ENCODE data around the gene NCL. TPM values are rescaled to one million over a fixed set of nuclear protein-coding genes. Genes with fewer than 3 reads are reported as not detected.
"Not testable (repeated sequence)": the region's sequence is repeated elsewhere in the genome, so short reads cannot be mapped to it uniquely, and the experiment has no call there.

NCL gene
- total RNA-seq, 1 donor from 2014 or later, result 136 TPM

GRCh38 chr2:231409776-231410175 is 54.5 kb downstream of the NCL start:
- Histone ChIP-seq H3K36me3 (no peaks in the 10 kb centered on the region), H3K4me1 (peaks cover 0 to 11% of the 10 kb centered on the region in 2 donors), H3K4me3 (no peak overlapping the region), H3K27me3 (no peaks in the 10 kb centered on the region), H3K9me3 (no peaks in the 10 kb centered on the region), H3K27ac (no peak overlapping the region)
- intact Hi-C loops (cut with DNase I), result loop anchor here (5.0 kb wide), 2 partner anchors 182 to 357 kb away; no protein-coding TSS in a partner anchor
- no peak for DNase-seq (ENCODE audit: low spot score in 2 of 2)
- TF ChIP-seq CTCF (IDR thresholded peaks at IDR 0.05), result no peak

- H3K4me3 ChIP-seq; H3K27ac ChIP-seq; H3K9me3 ChIP-seq; intact Hi-C loops (cut with DNase I); H3K27me3 ChIP-seq; H3K36me3 ChIP-seq; DNase-seq (ENCODE audit: low spot score in 2 of 2): not testable (repeated sequence)
- H3K4me1 ChIP-seq, result peaks cover 0 to 11% of the 10 kb centered on the region in 2 donors
Measured at GRCh38 chr2:231408304-231408703, 56.0 kb downstream of the NCL start.

- Histone ChIP-seq H3K27ac (peak overlapping the region in 1 of 2 donors; percentile 31), H3K4me1 (peaks cover 0 to 11% of the 10 kb centered on the region in 2 donors)
- intact Hi-C loops (cut with DNase I); H3K27me3 ChIP-seq; H3K9me3 ChIP-seq; H3K4me3 ChIP-seq; DNase-seq (ENCODE audit: low spot score in 2 of 2); H3K36me3 ChIP-seq: not testable (repeated sequence)
Measured at GRCh38 chr2:231407686-231408085, 56.6 kb downstream of the NCL start.

GRCh38 chr2:231405601-231406367 is 58.5 kb downstream of the NCL start:
- TF ChIP-seq CTCF (IDR thresholded peaks at IDR 0.05), result peak; percentile 39 to 68 (median 56)
- DNase-seq (ENCODE audit: low spot score in 2 of 2); H3K4me1 ChIP-seq; intact Hi-C loops (cut with DNase I); H3K9me3 ChIP-seq; H3K36me3 ChIP-seq; H3K27me3 ChIP-seq; H3K4me3 ChIP-seq: not testable (repeated sequence)
- peak overlapping the region; percentile 4 to 31 for H3K27ac ChIP-seq

GRCh38 chr2:231404183-231404578 is 60.1 kb downstream of the NCL start:
- H3K4me3 ChIP-seq; H3K36me3 ChIP-seq; intact Hi-C loops (cut with DNase I); DNase-seq (ENCODE audit: low spot score in 2 of 2); H3K27ac ChIP-seq; H3K27me3 ChIP-seq; H3K9me3 ChIP-seq: not testable (repeated sequence)
- peaks cover 12 to 20% of the 10 kb centered on the region in 2 donors for H3K4me1 ChIP-seq

Other genes starting within 250 kb of the NCL start
- gene B3GNT7, start 68.8 kb downstream of the NCL start, total RNA-seq, result 0.64 TPM
- 1.8 TPM for gene NMUR1, start 66.0 kb upstream of the NCL start, total RNA-seq
- not detected for gene TEX44, start 128.4 kb upstream of the NCL start, total RNA-seq
- gene PTMA, start 244.0 kb upstream of the NCL start, total RNA-seq, result 745 TPM

Measured in ascending aorta (tissue), 2 donors.